Stimulated activated CD4-positive, alpha-beta T cell treated with anti-CD3 and anti-CD28 coated beads, Interleukin-15, amount 100 ng/mL, for 24 hours (primary cell): ENCODE data around the gene KIF2C.
"Not testable (repeated sequence)": the region's sequence is repeated elsewhere in the genome, so short reads cannot be mapped to it uniquely, and the experiment has no call there.

Source experiments
- DNase-seq: peaks from one replicate; pipeline ENCODE4 v3.0.0-alpha.2; 2020

The KIF2C gene

GRCh38 chr1:44720281-44720680 lies 19.4 kb upstream of the KIF2C start:
- DNase-seq, result no peak

- peak; percentile 89 for DNase-seq
Measured at GRCh38 chr1:44721485-44722361, 17.9 kb upstream of the KIF2C start.

GRCh38 chr1:44723064-44723463 lies 16.6 kb upstream of the KIF2C start:
- peak; percentile 55 for DNase-seq

GRCh38 chr1:44723496-44724295 lies 15.9 kb upstream of the KIF2C start:
- peak; percentile 79 for DNase-seq

GRCh38 chr1:44724296-44724954 lies 15.2 kb upstream of the KIF2C start:
- DNase-seq, result no peak

GRCh38 chr1:44724955-44725698 lies 14.5 kb upstream of the KIF2C start:
- no peak for DNase-seq

DNA sequence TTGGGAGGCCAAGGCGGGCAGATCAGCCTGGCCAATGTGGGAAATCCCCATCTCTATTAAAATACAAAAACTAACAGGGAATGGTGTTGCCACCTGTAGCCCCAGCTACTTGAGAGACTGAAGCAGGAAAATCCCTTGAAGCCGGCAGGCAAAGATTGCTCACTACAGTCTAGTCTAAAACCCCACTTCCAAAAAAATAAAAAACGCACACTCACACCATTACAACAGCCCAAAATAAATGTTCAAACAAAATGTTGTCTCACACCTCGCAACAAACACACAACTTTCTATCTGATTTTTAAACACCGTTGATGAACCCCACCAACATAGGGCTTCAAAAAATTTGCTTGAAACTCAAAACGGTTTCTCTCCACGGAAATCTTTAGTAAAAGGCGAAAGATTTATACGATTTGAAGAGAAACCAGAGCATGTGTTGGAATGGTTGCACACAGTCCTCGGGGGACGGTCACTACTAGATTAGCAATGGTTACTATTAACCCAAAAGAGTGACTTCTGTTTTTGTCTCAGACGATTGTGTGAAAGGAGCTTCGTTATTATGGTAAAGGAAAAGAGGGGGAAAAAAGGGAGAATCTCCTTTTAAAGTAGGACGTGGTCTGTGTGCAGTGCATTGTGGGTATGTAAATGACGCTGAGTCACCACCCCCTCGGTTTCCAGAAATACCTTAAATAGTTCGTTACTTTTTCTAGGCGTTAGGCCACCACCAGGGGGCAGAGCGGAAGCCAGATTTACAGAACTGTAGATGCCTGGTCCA lies 8.7 kb upstream of the KIF2C start, which contains the start of gene RNU5D-1:
RNU5D-1 (minus strand) TSS at position 430 of the 772 bp plus-strand sequence.
- peak; percentile 97 for DNase-seq

DNA sequence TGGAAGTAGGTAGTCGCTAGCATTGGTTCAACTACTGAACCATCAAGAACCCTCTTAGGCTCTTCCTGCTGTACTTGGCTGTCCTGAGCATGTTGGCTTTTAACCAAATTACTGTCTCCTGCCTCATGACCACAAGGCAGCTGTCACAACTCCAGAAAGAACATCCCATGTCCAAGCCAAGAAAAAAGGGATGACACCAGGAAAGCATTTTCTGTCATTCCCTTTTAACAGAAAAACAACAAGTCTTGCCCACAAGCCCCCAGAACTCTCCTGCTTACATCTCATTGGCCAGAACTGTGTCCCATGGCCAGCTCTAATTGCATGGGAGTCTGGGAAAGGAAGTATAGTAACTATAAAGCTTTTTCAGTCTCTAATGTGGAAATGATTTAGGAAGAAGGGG lies 6.3 kb upstream of the KIF2C start:
- no peak for DNase-seq

- no peak for DNase-seq
Measured at GRCh38 chr1:44733784-44734183, 5.9 kb upstream of the KIF2C start.

DNA sequence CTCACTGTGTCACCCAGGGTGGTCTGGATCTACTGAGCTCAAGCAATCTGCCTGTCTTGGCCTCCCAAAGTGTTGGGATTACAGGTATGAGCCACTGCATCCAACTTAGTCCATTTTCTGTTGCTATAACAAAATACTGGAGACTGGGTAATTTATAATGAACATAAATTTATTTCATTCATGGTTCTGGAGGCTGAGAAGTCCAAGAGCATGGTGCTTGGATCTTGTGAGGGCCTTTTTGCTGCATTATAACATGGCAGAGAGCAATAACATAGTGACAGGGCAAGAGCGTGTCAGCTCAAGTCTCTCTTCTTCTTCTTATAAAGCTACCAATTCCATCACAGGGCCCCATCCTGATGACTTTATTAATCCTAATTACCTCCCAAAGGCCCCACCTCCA lies 3.6 kb upstream of the KIF2C start:
- DNase-seq, result no peak

GRCh38 chr1:44738953-44739306 lies 707 bp upstream of the KIF2C start:
- not testable (repeated sequence) for DNase-seq

- DNase-seq, result no peak
Measured at GRCh38 chr1:44740179-44740617, 561 bp downstream of the KIF2C start.

DNA sequence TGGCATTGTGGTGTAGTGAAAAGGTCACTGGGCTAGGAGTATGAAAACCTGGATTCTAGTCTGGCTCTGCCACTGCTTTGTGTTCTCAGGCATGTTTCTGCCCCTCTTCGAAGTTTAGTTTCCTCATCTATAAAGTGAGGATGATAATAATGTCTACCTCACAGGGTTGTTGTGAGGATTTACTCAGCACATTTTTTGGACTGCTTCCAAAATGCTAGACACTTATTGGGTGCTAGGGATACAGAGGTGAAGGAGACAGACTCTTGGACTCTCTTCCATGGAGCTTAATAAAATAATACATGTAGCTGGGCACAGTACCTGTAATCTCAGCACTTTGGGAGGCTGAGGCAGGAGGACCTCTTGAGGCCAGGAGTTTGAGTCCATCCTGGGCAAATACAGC lies 3.6 kb downstream of the KIF2C start:
- DNase-seq, result no peak

GRCh38 chr1:44747878-44748277 lies 8.2 kb downstream of the KIF2C start:
- no peak for DNase-seq

DNA sequence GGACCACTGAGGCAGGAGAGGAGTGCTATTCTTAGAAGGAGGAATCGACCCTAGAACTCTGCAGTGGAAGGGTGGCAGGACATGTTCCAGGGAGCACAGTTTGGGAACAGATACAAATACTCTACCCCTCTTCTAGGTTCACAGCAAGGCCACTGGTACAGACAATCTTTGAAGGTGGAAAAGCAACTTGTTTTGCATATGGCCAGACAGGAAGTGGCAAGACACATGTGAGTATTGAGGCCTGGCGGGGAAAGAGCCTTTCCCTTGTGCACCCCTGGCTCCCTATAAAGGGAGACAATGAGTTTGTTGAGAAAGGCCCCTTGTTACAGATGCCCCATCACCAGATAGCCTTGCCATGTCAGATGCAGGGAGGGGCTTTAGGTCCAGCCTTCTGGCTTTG lies 17.8 kb downstream of the KIF2C start:
- no peak for DNase-seq

DNA sequence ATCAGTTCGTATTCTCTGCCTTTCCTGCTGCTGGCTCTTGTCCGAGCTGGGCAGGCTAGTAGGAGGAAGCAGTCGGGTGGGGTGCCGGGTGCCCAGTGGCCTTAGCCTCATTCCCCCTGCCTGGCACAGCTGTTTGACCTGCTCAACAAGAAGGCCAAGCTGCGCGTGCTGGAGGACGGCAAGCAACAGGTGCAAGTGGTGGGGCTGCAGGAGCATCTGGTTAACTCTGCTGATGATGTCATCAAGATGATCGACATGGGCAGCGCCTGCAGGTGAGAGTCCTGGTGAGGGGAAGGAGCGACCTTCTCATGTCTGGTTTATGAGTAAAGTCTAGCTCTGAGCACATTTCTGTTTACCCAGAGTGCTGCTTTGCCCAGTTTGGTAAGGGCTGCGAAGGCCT lies 19.4 kb downstream of the KIF2C start:
- DNase-seq, result no peak

DNA sequence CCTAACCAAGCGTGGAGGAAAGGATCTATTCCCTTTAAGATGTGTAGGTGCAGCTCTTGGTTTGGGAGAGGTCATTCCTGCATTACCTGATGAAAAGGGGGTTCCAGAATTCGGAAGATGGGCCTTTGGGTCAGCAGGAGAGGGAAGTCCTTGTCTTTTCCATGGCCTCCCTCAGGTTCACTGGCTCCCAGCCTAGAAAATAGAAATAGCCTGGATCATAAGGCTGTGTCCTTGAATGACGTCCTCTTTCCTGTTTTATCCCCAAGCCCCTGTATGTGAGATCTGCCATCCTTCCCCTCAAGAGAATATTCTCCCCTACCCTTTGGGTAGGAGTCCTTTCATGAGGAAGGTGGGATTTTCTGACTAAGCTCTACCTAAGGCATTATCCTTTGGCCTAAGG lies 21.2 kb downstream of the KIF2C start:
- DNase-seq, result no peak

GRCh38 chr1:44766421-44766820 lies 26.8 kb downstream of the KIF2C start:
- DNase-seq, result not testable (repeated sequence)

DNA sequence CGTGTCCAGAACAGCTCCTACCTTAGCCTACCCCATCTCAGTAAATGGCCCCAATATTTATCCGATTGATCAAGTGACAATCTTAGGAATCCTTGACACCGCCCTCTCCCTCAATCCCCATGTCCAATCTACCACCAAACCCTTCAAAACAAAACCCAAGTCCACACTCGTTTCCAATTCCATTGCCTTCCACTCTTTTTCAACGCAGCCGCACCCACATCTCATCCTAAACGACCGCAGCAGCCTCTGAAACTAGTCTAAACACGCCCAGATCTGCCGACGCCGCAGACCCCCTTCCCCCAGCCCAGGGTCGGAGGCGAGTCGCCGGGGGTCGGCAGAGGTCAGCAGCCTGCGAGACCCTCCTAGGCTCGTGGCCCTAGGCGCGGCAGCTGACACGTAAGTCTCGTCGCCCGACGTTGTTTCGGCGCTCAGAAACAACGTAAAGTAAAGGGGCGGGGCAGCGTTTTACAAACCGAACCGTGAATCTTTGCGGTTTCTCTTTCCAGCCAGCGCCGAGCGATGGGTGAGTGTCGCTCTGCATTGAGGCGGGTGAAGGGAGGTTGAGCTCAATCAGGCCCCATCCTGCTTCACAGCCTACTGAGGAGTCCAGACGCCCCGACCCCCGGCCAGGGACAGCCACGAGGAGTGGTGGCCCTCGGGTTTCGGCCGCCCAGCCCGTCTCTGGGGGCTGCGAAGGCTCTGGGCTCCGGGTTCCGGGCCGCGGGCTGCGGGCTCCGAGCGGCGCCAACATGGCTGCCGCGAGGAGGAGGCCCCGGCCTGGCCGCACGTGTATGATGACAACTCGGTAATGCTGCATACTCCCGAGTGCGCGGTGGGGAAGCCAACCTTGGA lies 35.7 kb downstream of the KIF2C start, which contains the start of gene RPS8:
RPS8 (plus strand) TSS at position 463 of the 852 bp plus-strand sequence; CDS start at position 520, 57 bp downstream.
- peak; percentile 93 for DNase-seq

DNA sequence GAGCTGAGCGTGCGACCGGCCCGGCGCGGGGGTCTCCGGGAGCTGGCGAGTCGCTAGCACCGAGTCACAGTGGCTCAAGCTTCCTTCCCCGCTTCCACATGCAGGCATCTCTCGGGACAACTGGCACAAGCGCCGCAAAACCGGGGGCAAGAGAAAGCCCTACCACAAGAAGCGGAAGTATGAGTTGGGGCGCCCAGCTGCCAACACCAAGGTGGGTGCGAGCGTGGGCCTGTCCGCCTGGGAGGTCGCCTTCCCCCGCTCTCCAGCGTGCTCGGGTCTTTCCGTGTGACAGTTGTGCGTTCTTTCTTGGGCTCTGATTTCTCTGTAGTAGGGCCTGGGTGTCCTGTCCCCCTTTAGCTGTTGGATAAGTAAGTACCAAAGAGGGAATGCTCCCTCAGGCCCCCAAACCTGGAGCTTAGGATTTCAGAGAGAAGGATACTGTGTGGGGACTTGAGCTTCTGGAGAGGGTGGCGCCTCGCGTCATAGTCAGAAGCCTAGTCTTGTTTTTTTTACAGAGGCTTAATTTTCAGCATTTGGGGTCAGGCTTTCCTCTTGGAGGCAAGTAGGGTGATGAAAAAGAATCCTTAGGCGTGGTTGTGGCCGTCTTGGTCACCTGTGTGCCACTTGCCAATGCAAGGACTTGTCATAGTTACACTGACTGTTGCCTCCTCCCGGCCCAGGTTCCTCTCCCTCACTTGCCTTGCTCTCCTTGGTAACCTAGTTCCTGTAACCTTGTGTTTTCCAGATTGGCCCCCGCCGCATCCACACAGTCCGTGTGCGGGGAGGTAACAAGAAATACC lies 36.5 kb downstream of the KIF2C start:
- peak; percentile 52 for DNase-seq
